Karpas-422 (cell line): Measurements from ENCODE around the gene CHCHD6. TPM values are rescaled to one million over a fixed set of nuclear protein-coding genes. Genes with fewer than 3 reads are reported as not detected.

Experiments
- DNase-seq: peaks from one replicate; pipeline ENCODE4 v3.0.0-alpha.2; 2015
- H2AFZ ChIP-seq: fragments of 200-600 bp; sonication (generic); 2 replicates; pipeline ENCODE4 v1.6.1; 2014; ENCODE audit warnings: antibody characterized with exemption, low read length, mixed read lengths
- H3K27ac ChIP-seq: fragments of 200-600 bp; sonication (generic); 2 replicates; pipeline ENCODE4 v1.5.1; 2014; ENCODE audit warnings: mild to moderate bottlenecking, low read length, moderate library complexity
- H3K27me3 ChIP-seq: fragments of 200-600 bp; sonication (generic); 2 replicates; pipeline ENCODE4 v1.6.1; 2014; ENCODE audit warnings: low read length, mixed read lengths
- H3K36me3 ChIP-seq: fragments of 200-600 bp; sonication (generic); 2 replicates; pipeline ENCODE4 v1.6.1; 2014; ENCODE audit warnings: low read length, mixed read lengths; ENCODE audit not compliant: insufficient read depth
- H3K4me1 ChIP-seq: fragments of 200-600 bp; sonication (generic); 2 replicates; pipeline ENCODE4 v1.6.1; 2014; ENCODE audit warnings: mild to moderate bottlenecking, low read length, mixed read lengths
- H3K4me2 ChIP-seq: fragments of 200-600 bp; sonication (generic); 2 replicates; pipeline ENCODE4 v1.6.1; 2014; ENCODE audit warnings: low read length, low read depth, mild to moderate bottlenecking; ENCODE audit not compliant: poor library complexity, severe bottlenecking
- H3K4me3 ChIP-seq: fragments of 200-600 bp; sonication (generic); 2 replicates; pipeline ENCODE4 v1.5.1; 2014; ENCODE audit warnings: mild to moderate bottlenecking, antibody characterized with exemption, low read length, mixed read lengths
- H3K79me2 ChIP-seq: fragments of 200-600 bp; sonication (generic); 2 replicates; pipeline ENCODE4 v1.6.1; 2014; ENCODE audit warnings: mild to moderate bottlenecking, low read length, mixed read lengths
- H3K9ac ChIP-seq: fragments of 200-600 bp; sonication (generic); 2 replicates; pipeline ENCODE4 v1.6.0; 2014; ENCODE audit warnings: low read length
- H3K9me2 ChIP-seq: fragments of 200-600 bp; sonication (generic), shearing (Covaris generic); replicated peaks from 2 replicates; pipeline ENCODE4 v1.6.0; 2014; ENCODE audit warnings: mild to moderate bottlenecking, low read length, moderate library complexity; ENCODE audit not compliant: insufficient read depth
- H3K9me3 ChIP-seq: fragments of 300-700, 200-600 bp; sonication (generic); 2 replicates; pipeline ENCODE4 v1.6.1; 2014; ENCODE audit warnings: low read length, mixed read lengths
- H4K20me1 ChIP-seq: fragments of 200-600 bp; sonication (generic); 2 replicates; pipeline ENCODE4 v1.6.1; 2014; ENCODE audit warnings: mild to moderate bottlenecking, antibody characterized with exemption, low read length, low read depth; ENCODE audit not compliant: insufficient read depth
- total RNA-seq: library from RNA; depleted of rRNA; stranded (reverse); fragments of >200 nt; shearing (Covaris generic); gene quantifications from 2 replicates; pipeline ENCODE4 v1.2.3, GENCODE V29; 2014; ENCODE audit warnings: low replicate concordance

Gene CHCHD6
- total RNA-seq, 1 experiment from 2014 or later, result 12.8 TPM

DNA sequence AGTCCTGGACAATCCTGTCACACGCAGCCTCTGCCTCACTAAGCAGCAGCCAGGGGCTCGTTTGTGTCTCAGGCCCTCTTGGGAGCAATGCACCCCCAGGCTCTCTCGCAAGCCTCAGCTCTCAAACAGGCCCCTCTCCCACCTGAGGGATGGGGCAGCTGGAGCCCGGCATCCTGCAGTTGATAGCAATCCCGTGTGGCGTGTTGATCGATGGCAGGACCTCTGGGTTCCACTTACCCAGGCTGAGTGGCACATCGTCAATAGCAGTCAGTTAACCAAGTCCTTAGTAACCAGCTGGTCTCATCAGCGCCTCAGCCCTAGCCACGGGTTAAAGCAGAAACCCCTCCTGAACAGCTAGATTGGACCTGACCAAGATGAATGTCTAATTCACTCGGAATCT, 242.4 kb downstream of the CHCHD6 start:
- 0 out of 2 replicates have a peak, but pooled peaks cover 15% of the 10 kb centered on the region for H4K20me1 ChIP-seq
- H2AFZ ChIP-seq, result no peak overlapping the region
- no peak overlapping the region for H3K9ac ChIP-seq
- no peaks in the 10 kb centered on the region for H3K9me3 ChIP-seq
- H3K4me2 ChIP-seq, result no peak overlapping the region
- H3K27me3 ChIP-seq, result no peaks in the 10 kb centered on the region
- H3K79me2 ChIP-seq, result no peaks in the 10 kb centered on the region
- H3K27ac ChIP-seq, result no peak overlapping the region
- H3K4me1 ChIP-seq, result no peaks in the 10 kb centered on the region
- H3K36me3 ChIP-seq, result no peaks in the 10 kb centered on the region
- no peak overlapping the region for H3K4me3 ChIP-seq
- H3K9me2 ChIP-seq, result no peaks in the 10 kb centered on the region
- no peak for DNase-seq

- Histone ChIP-seq H3K4me1 (no peaks in the 10 kb centered on the region), H3K27me3 (no peaks in the 10 kb centered on the region), H3K4me3 (no peak overlapping the region), H3K79me2 (no peaks in the 10 kb centered on the region), H3K4me2 (no peak overlapping the region), H3K36me3 (no peaks in the 10 kb centered on the region), H4K20me1 (0 out of 2 replicates have a peak, but pooled peaks cover 11% of the 10 kb centered on the region), H3K9ac (no peak overlapping the region), H2AFZ (no peak overlapping the region), H3K9me3 (no peaks in the 10 kb centered on the region), H3K27ac (no peak overlapping the region), H3K9me2 (no peaks in the 10 kb centered on the region)
- no peak for DNase-seq
Measured at GRCh38 chr3:126947429-126947828, 243.4 kb downstream of the CHCHD6 start.

DNA sequence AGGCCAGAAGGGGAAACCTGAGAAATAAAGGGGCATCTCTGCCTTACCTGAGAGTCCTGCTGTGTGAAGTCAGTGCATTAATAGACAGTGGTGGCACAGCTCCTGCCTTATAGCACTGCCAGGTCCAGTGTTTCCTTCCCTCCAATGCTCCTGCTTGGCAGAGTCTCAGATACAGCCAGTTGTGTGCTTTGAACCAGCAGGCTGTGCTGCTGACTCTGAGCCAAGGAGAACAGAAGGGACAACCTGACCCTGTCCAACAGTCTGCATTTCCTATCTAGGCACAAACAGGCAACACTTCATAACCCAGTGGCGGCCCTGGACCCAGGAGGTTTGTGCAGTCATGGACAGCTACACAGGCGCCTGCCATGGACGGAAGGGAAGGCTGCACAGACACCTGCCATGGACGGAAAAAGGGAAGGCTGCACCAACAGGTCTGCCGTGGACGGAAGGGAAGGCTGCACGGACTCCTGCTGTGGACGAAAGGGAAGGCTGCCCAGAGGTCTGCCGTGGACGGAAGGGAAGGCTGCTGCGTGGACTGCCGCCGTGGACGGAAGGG, 245.0 kb downstream of the CHCHD6 start:
- no peaks in the 10 kb centered on the region for H3K9me2 ChIP-seq
- H3K36me3 ChIP-seq, result no peaks in the 10 kb centered on the region
- no peak for DNase-seq
- H3K79me2 ChIP-seq, result no peaks in the 10 kb centered on the region
- no peaks in the 10 kb centered on the region for H3K27me3 ChIP-seq
- no peaks in the 10 kb centered on the region for H3K9me3 ChIP-seq
- no peak overlapping the region for H3K4me3 ChIP-seq
- H4K20me1 ChIP-seq, result 0 out of 2 replicates have a peak, but pooled peaks cover 7% of the 10 kb centered on the region
- no peak overlapping the region for H3K9ac ChIP-seq
- no peak overlapping the region for H3K27ac ChIP-seq
- no peaks in the 10 kb centered on the region for H3K4me1 ChIP-seq
- H2AFZ ChIP-seq, result no peak overlapping the region
- no peak overlapping the region for H3K4me2 ChIP-seq

DNA sequence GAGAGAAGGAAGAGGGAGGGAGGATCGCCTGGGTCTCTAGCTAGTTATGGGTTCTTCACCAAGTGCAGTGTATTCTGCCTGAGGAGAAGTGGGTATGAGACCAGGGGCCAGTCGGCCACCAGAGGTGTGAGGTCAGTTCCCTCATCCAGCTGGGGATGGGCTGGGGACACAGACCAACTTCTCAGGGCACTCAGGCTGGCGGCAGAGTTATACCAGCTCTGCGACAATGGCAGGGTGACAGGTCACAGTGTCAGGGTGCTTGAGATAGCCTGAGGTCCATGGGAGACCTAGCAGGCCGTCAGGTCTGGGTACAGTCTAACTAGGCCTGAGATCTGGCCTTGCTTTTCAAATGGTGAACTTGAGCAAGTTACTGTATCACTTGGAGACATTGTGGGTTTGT, 247.5 kb downstream of the CHCHD6 start:
- no peaks in the 10 kb centered on the region for H3K9me3 ChIP-seq
- H3K9ac ChIP-seq, result no peak overlapping the region
- H3K36me3 ChIP-seq, result no peaks in the 10 kb centered on the region
- H3K27ac ChIP-seq, result no peak overlapping the region
- H3K4me1 ChIP-seq, result peaks cover 10% of the 10 kb centered on the region; the same call in 1 of the 2 replicates
- H3K79me2 ChIP-seq, result no peaks in the 10 kb centered on the region
- DNase-seq, result no peak
- no peak overlapping the region for H2AFZ ChIP-seq
- no peaks in the 10 kb centered on the region for H3K9me2 ChIP-seq
- H3K4me2 ChIP-seq, result no peak overlapping the region
- H3K27me3 ChIP-seq, result no peaks in the 10 kb centered on the region
- H4K20me1 ChIP-seq, result 0 out of 2 replicates have a peak, but pooled peaks cover 11% of the 10 kb centered on the region
- no peak overlapping the region for H3K4me3 ChIP-seq

GRCh38 chr3:126952261-126952982, 248.4 kb downstream of the CHCHD6 start:
- Histone ChIP-seq H3K9ac (no peak overlapping the region), H4K20me1 (0 out of 2 replicates have a peak, but pooled peaks cover 10% of the 10 kb centered on the region), H3K9me2 (no peaks in the 10 kb centered on the region), H3K9me3 (no peaks in the 10 kb centered on the region), H3K27ac (no peak overlapping the region), H3K36me3 (no peaks in the 10 kb centered on the region), H3K4me3 (no peak overlapping the region), H3K79me2 (no peaks in the 10 kb centered on the region), H3K4me1 (peaks cover 10% of the 10 kb centered on the region; the same call in 1 of the 2 replicates), H2AFZ (no peak overlapping the region), H3K27me3 (no peaks in the 10 kb centered on the region), H3K4me2 (no peak overlapping the region)
- DNase-seq, result no peak

DNA sequence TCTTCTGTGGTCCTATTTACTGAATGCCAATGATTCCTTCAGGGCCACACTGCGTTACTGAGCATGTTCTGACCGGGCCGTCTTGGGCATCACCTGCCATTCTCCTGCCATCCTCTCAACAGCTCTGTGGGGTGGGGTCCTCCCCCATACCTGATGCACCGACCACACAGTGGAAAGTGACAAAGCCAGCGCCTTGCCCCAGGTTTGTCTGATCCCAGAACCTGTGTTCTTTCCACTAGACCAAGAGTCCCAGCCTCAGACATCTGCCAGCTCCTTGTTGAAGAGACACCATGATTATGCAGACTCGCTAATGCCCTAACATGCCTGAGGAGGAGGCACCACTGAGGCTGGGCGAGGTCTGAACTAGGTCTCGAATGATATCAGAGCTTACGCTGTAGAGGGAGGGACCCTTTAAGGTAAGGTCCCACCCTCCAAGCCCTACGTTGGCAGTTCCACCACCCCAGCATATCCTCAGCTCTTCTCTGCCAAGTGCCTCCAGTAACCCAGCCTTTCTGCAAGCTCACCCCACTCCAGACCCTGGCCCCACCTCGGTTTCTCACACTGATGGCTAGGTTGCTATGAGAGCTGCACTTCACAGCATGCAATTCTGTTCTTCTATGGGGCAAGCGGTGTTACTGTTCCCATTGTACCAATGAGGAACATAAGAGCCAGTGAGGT, 249.1 kb downstream of the CHCHD6 start:
- 0 out of 2 replicates have a peak, but pooled peaks cover 10% of the 10 kb centered on the region for H4K20me1 ChIP-seq
- H2AFZ ChIP-seq, result no peak overlapping the region
- H3K4me3 ChIP-seq, result no peak overlapping the region
- H3K4me2 ChIP-seq, result no peak overlapping the region
- no peaks in the 10 kb centered on the region for H3K36me3 ChIP-seq
- H3K9ac ChIP-seq, result no peak overlapping the region
- H3K4me1 ChIP-seq, result peaks cover 10% of the 10 kb centered on the region; the same call in 1 of the 2 replicates
- H3K9me3 ChIP-seq, result no peaks in the 10 kb centered on the region
- H3K27ac ChIP-seq, result no peak overlapping the region
- no peaks in the 10 kb centered on the region for H3K79me2 ChIP-seq
- no peaks in the 10 kb centered on the region for H3K9me2 ChIP-seq
- DNase-seq, result no peak
- no peaks in the 10 kb centered on the region for H3K27me3 ChIP-seq

DNA sequence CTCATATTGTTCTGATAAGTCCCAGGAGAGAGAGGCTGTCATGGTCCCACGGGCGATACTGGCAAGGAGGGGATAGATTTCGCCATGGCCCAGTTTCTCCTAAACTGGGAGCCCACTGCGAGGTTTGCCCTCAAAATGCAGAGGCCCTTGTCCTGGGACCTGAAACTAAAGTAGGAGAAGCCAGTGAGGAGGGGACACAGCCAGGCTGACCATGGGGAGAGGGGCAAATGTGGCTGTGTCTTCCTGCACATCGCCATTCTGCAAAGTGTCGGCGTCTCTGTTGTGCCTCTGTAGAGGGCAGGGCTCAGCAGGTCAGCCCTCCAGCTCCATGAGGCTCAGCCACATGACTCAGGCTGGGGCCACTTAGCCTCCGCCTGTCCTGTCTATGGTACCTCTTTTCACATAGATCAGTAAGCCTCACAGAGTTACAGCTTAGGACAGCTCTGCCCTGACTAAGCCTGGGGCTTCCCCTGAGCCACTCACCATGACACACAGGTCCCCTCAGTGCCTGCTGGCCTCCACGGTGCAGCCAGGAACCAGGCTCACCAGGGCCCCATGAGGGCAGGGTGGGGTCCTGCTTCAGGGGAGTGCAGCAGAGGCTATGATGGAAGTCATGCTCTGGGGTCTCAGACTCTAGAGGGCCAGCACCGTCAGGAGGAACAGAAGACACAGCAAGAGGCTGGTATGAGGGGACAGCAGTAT, 250.3 kb downstream of the CHCHD6 start:
- Histone ChIP-seq H4K20me1 (0 out of 2 replicates have a peak, but pooled peaks cover 10% of the 10 kb centered on the region), H3K4me2 (no peak overlapping the region), H2AFZ (no peak overlapping the region), H3K9me3 (no peaks in the 10 kb centered on the region), H3K27me3 (no peaks in the 10 kb centered on the region), H3K4me1 (peaks cover 10% of the 10 kb centered on the region; the same call in 1 of the 2 replicates), H3K9ac (no peak overlapping the region), H3K27ac (no peak overlapping the region), H3K4me3 (no peak overlapping the region), H3K36me3 (no peaks in the 10 kb centered on the region), H3K79me2 (no peaks in the 10 kb centered on the region), H3K9me2 (no peaks in the 10 kb centered on the region)
- no peak for DNase-seq
